ENCODE data around the gene FNDC5.

Gene FNDC5

DNA sequence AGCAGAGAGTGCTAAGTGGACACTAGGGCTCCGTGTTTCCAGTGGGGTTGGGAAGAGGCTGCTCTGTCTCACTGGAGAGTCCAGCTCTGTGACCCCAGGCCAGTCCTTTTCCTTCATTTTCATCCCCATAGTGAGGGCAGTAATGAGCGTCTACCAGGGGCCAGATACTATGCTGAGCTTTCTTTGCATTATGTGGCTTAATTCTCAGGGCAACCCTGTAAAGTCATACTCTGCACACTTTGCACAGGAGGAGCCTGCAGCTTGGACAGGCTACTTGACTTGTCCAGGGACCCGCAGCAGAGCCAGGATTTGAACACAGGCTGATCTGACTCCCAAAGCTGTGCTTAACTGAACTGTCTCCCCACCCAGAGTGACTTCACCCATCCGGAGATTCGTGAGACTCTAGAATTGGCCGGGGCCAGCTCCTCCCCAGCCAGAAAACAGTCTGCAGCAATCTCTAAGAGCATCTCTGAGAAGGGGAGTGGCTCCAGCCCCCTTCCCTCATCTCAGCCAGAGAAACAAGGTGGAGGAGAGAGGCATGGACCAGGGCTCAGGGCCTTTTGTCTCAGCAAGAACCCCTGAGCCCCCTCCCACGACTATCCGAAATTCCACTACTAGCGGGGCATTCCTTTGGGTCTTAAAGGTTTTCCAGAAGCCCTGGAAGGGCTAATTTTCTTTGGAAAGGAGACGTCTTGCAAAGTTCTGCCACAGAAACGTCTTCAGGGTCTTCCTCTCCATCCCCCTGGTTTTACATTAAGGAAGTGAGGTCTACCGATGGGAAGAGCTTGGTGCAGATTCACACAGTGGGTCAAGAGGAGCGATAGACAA lies 866 bp upstream of the FNDC5 start:
- WGBS (ENCODE audit: extremely low coverage, insufficient coverage, insufficient read length): no CpG with 5 or more reads among the region's 13 CpGs
- Histone ChIP-seq H3K14ac (ENCODE audit: low read length) (no peak overlapping the region), H3K4me2 (ENCODE audit: low read length) (peak overlapping the region; percentile 69), H4K12ac (ENCODE audit: low read depth, low read length) (no peak overlapping the region), H2BK5ac (ENCODE audit: low read depth, low read length, poor library complexity) (no peak overlapping the region), H4K91ac (ENCODE audit: low read depth, low read length) (no peak overlapping the region), H3K23ac (ENCODE audit: low read length) (no peak overlapping the region), H3K27ac (ENCODE audit: low read depth, low read length) (no peak overlapping the region), H3K79me2 (ENCODE audit: control insufficient read depth, insufficient read depth, low read length, poor library complexity) (no peaks in the 10 kb centered on the region), H3K79me1 (ENCODE audit: low read length) (peaks cover 5% of the 10 kb centered on the region), H3K4me3 (ENCODE audit: low read depth, low read length) (peak overlapping the region; percentile 17), H3K27me3 (ENCODE audit: insufficient read depth, low read length) (peaks cover 21% of the 10 kb centered on the region), H3K9me3 (ENCODE audit: insufficient read depth, low read depth, low read length) (peaks cover 2% of the 10 kb centered on the region), H3K36me3 (ENCODE audit: control insufficient read depth in 1 of 2, insufficient read depth in 2 of 2, low read length in 2 of 2) (no peaks in the 10 kb centered on the region), H2BK120ac (ENCODE audit: insufficient read depth, low read length, poor library complexity) (no peak overlapping the region), H3K9ac (ENCODE audit: low read length) (no peak overlapping the region), H2AK5ac (ENCODE audit: low read length) (no peak overlapping the region), H4K8ac (ENCODE audit: low read depth, low read length) (no peak overlapping the region), H2AFZ (ENCODE audit: insufficient read depth, low read length, poor library complexity) (no peak overlapping the region), H3K4ac (ENCODE audit: low read depth, low read length) (no peak overlapping the region), H2BK12ac (ENCODE audit: low read length) (no peak overlapping the region), H3K4me1 (ENCODE audit: control insufficient read depth in 1 of 2, insufficient read depth in 2 of 2, low read length in 2 of 2) (peaks cover 6% of the 10 kb centered on the region in 2 experiments), H3K18ac (ENCODE audit: low read length) (no peak overlapping the region)
- DNase-seq: no peak

- Histone ChIP-seq H4K91ac (ENCODE audit: low read depth, low read length) (no peak overlapping the region), H3K36me3 (ENCODE audit: control insufficient read depth in 1 of 2, insufficient read depth in 2 of 2, low read length in 2 of 2) (no peaks in the 10 kb centered on the region), H2BK12ac (ENCODE audit: low read length) (no peak overlapping the region), H3K4ac (ENCODE audit: low read depth, low read length) (no peak overlapping the region), H2AFZ (ENCODE audit: insufficient read depth, low read length, poor library complexity) (no peak overlapping the region), H4K12ac (ENCODE audit: low read depth, low read length) (peak overlapping the region; percentile 48), H3K4me1 (ENCODE audit: control insufficient read depth in 1 of 2, insufficient read depth in 2 of 2, low read length in 2 of 2) (peaks cover 6% of the 10 kb centered on the region in 2 experiments), H2BK5ac (ENCODE audit: low read depth, low read length, poor library complexity) (no peak overlapping the region), H3K9me3 (ENCODE audit: insufficient read depth, low read depth, low read length) (peaks cover 2% of the 10 kb centered on the region), H3K14ac (ENCODE audit: low read length) (peak overlapping the region; percentile 21), H4K8ac (ENCODE audit: low read depth, low read length) (no peak overlapping the region), H2BK120ac (ENCODE audit: insufficient read depth, low read length, poor library complexity) (no peak overlapping the region), H3K27ac (ENCODE audit: low read depth, low read length) (no peak overlapping the region), H3K79me2 (ENCODE audit: control insufficient read depth, insufficient read depth, low read length, poor library complexity) (no peaks in the 10 kb centered on the region), H3K4me2 (ENCODE audit: low read length) (peak overlapping the region; percentile 69), H3K4me3 (ENCODE audit: low read depth, low read length) (no peak overlapping the region), H2AK5ac (ENCODE audit: low read length) (no peak overlapping the region), H3K79me1 (ENCODE audit: low read length) (peaks cover 5% of the 10 kb centered on the region), H3K27me3 (ENCODE audit: insufficient read depth, low read length) (peaks cover 21% of the 10 kb centered on the region), H3K18ac (ENCODE audit: low read length) (peak overlapping the region; percentile 30), H3K23ac (ENCODE audit: low read length) (no peak overlapping the region), H3K9ac (ENCODE audit: low read length) (no peak overlapping the region)
- DNase-seq: no peak
- WGBS (ENCODE audit: extremely low coverage, insufficient coverage, insufficient read length): no CpG with 5 or more reads among the region's 16 CpGs
These were observed 643 bp downstream of the FNDC5 start for GRCh38 chr1:32869923-32870614.

DNA sequence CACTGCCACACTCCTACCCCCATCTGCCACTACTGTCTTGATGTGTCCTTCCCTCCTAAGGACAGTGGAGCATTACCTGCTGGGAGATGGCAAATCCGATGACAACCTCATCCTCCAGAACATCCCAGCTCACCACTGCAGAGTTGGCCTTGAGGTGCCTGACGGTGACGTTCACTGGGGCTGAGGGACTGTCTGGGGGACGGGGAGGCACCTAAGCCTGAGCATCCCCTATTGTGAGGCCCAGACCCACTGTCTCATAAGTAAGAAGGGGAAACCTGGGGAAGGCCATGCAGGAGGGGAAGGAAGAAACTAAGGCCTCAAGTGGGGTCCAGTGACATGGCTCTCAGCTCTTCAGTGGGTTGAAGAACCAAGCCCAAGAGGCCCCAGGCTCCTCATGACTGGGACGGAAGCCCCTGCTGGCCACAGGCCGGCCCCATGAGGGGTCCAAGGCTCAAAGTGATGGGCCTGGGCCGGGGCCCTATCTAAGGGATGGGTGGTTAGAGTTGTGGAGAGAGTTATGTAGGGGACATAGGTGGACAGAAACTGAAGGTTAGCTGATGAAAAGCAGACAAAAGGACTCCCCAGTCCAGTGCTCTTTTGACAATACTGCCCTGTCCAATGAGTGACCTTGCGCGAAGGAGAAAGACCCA lies 1.8 kb downstream of the FNDC5 start:
- DNase-seq: no peak
- no CpG with 5 or more reads among the region's 9 CpGs for WGBS (ENCODE audit: extremely low coverage, insufficient coverage, insufficient read length)
- no peak overlapping the region for H3K14ac ChIP-seq (ENCODE audit: low read length)
- no peak overlapping the region for H3K23ac ChIP-seq (ENCODE audit: low read length)
- peaks cover 5% of the 10 kb centered on the region for H3K79me1 ChIP-seq (ENCODE audit: low read length)
- H3K4me3 ChIP-seq (ENCODE audit: low read depth, low read length): no peak overlapping the region
- H4K12ac ChIP-seq (ENCODE audit: low read depth, low read length): no peak overlapping the region
- no peak overlapping the region for H3K4ac ChIP-seq (ENCODE audit: low read depth, low read length)
- peaks cover 21% of the 10 kb centered on the region for H3K27me3 ChIP-seq (ENCODE audit: insufficient read depth, low read length)
- no peak overlapping the region for H2BK12ac ChIP-seq (ENCODE audit: low read length)
- no peak overlapping the region for H2BK120ac ChIP-seq (ENCODE audit: insufficient read depth, low read length, poor library complexity)
- no peak overlapping the region for H2BK5ac ChIP-seq (ENCODE audit: low read depth, low read length, poor library complexity)
- H3K27ac ChIP-seq (ENCODE audit: low read depth, low read length): no peak overlapping the region
- H4K8ac ChIP-seq (ENCODE audit: low read depth, low read length): no peak overlapping the region
- peaks cover 2% of the 10 kb centered on the region for H3K9me3 ChIP-seq (ENCODE audit: insufficient read depth, low read depth, low read length)
- H3K4me2 ChIP-seq (ENCODE audit: low read length): no peak overlapping the region
- H2AFZ ChIP-seq (ENCODE audit: insufficient read depth, low read length, poor library complexity): no peak overlapping the region
- peaks cover 0 to 2% of the 10 kb centered on the region in 2 experiments for H3K36me3 ChIP-seq (ENCODE audit: control insufficient read depth in 1 of 2, insufficient read depth in 2 of 2, low read length in 2 of 2)
- no peak overlapping the region for H3K9ac ChIP-seq (ENCODE audit: low read length)
- no peak overlapping the region for H3K18ac ChIP-seq (ENCODE audit: low read length)
- peaks cover 6% of the 10 kb centered on the region in 2 experiments for H3K4me1 ChIP-seq (ENCODE audit: control insufficient read depth in 1 of 2, insufficient read depth in 2 of 2, low read length in 2 of 2)
- no peaks in the 10 kb centered on the region for H3K79me2 ChIP-seq (ENCODE audit: control insufficient read depth, insufficient read depth, low read length, poor library complexity)
- H2AK5ac ChIP-seq (ENCODE audit: low read length): no peak overlapping the region
- no peak overlapping the region for H4K91ac ChIP-seq (ENCODE audit: low read depth, low read length)

DNA sequence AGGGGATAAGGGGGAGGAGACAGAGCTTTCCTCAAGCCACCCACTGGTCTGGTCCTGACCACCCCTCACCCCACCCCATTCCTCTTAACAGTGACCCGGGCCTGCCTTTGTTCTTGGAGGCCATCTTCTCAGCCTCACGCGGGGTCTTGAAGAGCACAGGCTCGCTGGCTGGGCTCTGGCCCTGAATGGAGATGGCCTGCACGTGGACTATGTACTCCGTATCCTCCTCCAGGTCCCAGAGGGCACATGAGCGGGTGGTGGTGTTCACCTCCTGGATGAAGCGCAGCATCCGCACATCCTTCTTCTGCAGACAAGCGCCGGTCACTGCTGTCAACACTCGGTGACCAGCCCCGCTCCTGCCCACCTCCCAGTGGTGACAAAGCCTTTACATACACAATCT lies 2.6 kb downstream of the FNDC5 start:
- Histone ChIP-seq H3K4me2 (ENCODE audit: low read length) (no peak overlapping the region), H3K23ac (ENCODE audit: low read length) (no peak overlapping the region), H3K14ac (ENCODE audit: low read length) (no peak overlapping the region), H4K91ac (ENCODE audit: low read depth, low read length) (no peak overlapping the region), H4K8ac (ENCODE audit: low read depth, low read length) (no peak overlapping the region), H3K27ac (ENCODE audit: low read depth, low read length) (no peak overlapping the region), H3K36me3 (ENCODE audit: control insufficient read depth in 1 of 2, insufficient read depth in 2 of 2, low read length in 2 of 2) (peaks cover 0 to 2% of the 10 kb centered on the region in 2 experiments), H2AK5ac (ENCODE audit: low read length) (no peak overlapping the region), H2AFZ (ENCODE audit: insufficient read depth, low read length, poor library complexity) (no peak overlapping the region), H4K12ac (ENCODE audit: low read depth, low read length) (no peak overlapping the region), H3K79me1 (ENCODE audit: low read length) (peaks cover 5% of the 10 kb centered on the region), H3K4me1 (ENCODE audit: control insufficient read depth in 1 of 2, insufficient read depth in 2 of 2, low read length in 2 of 2) (peaks cover 6% of the 10 kb centered on the region in 2 experiments), H2BK12ac (ENCODE audit: low read length) (no peak overlapping the region), H3K4ac (ENCODE audit: low read depth, low read length) (no peak overlapping the region), H3K9me3 (ENCODE audit: insufficient read depth, low read depth, low read length) (peaks cover 4% of the 10 kb centered on the region), H3K18ac (ENCODE audit: low read length) (no peak overlapping the region), H3K79me2 (ENCODE audit: control insufficient read depth, insufficient read depth, low read length, poor library complexity) (no peaks in the 10 kb centered on the region), H3K27me3 (ENCODE audit: insufficient read depth, low read length) (peaks cover 21% of the 10 kb centered on the region), H2BK5ac (ENCODE audit: low read depth, low read length, poor library complexity) (no peak overlapping the region), H2BK120ac (ENCODE audit: insufficient read depth, low read length, poor library complexity) (no peak overlapping the region), H3K9ac (ENCODE audit: low read length) (no peak overlapping the region), H3K4me3 (ENCODE audit: low read depth, low read length) (no peak overlapping the region)
- no peak for DNase-seq
- no CpG with 5 or more reads among the region's 13 CpGs for WGBS (ENCODE audit: extremely low coverage, insufficient coverage, insufficient read length)
